ENCODE results near the gene FGF13. TPM values are rescaled to one million over a fixed set of nuclear protein-coding genes. Genes with fewer than 3 reads are reported as not detected.
A peak's percentile ranks its signal among the peaks of the same experiment; 100 is the strongest.

FGF13 gene
- total RNA-seq, 3 donors from 2014 or later (not counting 1 experiment from before 2014, with no cell fraction given) = not detected

DNA sequence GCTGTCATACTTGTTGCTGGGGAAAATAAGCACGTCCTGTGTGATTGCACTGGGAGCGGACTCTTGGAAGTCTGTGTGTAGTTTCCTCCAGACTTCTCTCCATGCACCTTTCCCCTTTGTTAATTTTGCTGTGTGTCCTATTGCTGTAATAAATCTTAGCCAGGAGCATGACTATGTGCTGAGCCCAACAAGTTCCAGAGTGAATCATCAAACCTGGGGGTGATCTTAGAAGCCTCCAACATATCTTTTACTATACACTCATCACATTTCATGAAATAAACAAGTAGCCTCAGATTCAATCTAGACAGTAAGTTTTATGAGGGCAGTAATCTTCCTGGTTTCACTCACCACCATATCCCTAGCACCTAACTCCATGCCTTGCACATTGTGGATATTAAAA, 43.3 kb upstream of the FGF13 start:
- H3K4me3 Mint-ChIP-seq = no peak overlapping the region
- TF ChIP-seq, protein P1, sequence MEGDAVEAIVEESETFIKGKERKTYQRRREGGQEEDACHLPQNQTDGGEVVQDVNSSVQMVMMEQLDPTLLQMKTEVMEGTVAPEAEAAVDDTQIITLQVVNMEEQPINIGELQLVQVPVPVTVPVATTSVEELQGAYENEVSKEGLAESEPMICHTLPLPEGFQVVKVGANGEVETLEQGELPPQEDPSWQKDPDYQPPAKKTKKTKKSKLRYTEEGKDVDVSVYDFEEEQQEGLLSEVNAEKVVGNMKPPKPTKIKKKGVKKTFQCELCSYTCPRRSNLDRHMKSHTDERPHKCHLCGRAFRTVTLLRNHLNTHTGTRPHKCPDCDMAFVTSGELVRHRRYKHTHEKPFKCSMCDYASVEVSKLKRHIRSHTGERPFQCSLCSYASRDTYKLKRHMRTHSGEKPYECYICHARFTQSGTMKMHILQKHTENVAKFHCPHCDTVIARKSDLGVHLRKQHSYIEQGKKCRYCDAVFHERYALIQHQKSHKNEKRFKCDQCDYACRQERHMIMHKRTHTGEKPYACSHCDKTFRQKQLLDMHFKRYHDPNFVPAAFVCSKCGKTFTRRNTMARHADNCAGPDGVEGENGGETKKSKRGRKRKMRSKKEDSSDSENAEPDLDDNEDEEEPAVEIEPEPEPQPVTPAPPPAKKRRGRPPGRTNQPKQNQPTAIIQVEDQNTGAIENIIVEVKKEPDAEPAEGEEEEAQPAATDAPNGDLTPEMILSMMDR (IDR thresholded peaks at IDR 0.05) = no peak
- Histone ChIP-seq H3K36me3 (ENCODE audit: control insufficient read depth, insufficient read depth, low read length) (no peaks in the 10 kb centered on the region), H3K4me1 (ENCODE audit: control insufficient read depth, insufficient read depth, low read length) (no peaks in the 10 kb centered on the region), H3K9me3 (ENCODE audit: control insufficient read depth, insufficient read depth, low read length) (no peaks in the 10 kb centered on the region), H3K27me3 (ENCODE audit: control insufficient read depth, insufficient read depth, low read length) (no peaks in the 10 kb centered on the region), H3K4me3 (ENCODE audit: low read length) (no peak overlapping the region), H3K27ac (ENCODE audit: low read length) (no peak overlapping the region)
- H3K27ac Mint-ChIP-seq = no peak overlapping the region
- DNase-seq (no peak), ATAC-seq (no peak)
- WGBS (ENCODE audit: insufficient coverage) = 83% methylated on average over 1 of the region's 2 CpGs
- H3K27me3 Mint-ChIP-seq (ENCODE audit: low read depth in 2 of 2) = peaks cover 0 to 22% of the 10 kb centered on the region in 2 donors
- H3K4me1 Mint-ChIP-seq = no peaks in the 10 kb centered on the region
- no peaks in the 10 kb centered on the region for H3K9me3 Mint-ChIP-seq
- intact Hi-C loops (cut with micrococcal nuclease) = no loop called here
- H3K36me3 Mint-ChIP-seq = no peaks in the 10 kb centered on the region

DNA sequence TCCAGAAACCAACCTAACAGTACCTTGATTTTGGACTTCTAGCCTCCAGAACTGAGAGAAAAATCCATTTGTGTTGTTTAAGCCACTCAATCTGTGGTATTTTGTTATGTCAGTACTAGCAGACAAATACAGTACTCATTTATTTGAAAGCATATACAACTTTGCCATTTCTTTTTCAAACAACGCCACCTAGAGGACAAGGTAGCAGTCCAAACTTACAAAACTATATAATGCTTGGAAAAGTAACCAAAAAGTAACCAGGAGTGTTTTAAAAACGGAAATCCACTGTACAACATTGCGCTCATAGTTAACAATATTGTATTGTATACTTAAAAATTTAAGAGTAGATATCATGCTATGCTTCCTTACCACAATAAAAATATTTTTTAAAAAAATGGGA, 37.0 kb upstream of the FGF13 start:
- ATAC-seq = no peak
- Histone ChIP-seq H3K36me3 (ENCODE audit: control insufficient read depth, insufficient read depth, low read length) (no peaks in the 10 kb centered on the region), H3K4me1 (ENCODE audit: control insufficient read depth, insufficient read depth, low read length) (no peaks in the 10 kb centered on the region), H3K9me3 (ENCODE audit: control insufficient read depth, insufficient read depth, low read length) (no peaks in the 10 kb centered on the region), H3K4me3 (ENCODE audit: low read length) (no peak overlapping the region), H3K27me3 (ENCODE audit: control insufficient read depth, insufficient read depth, low read length) (no peaks in the 10 kb centered on the region), H3K27ac (ENCODE audit: low read length) (no peak overlapping the region)
- no peaks in the 10 kb centered on the region for H3K9me3 Mint-ChIP-seq
- intact Hi-C loops (cut with micrococcal nuclease) = no loop called here
- peaks cover 0 to 4% of the 10 kb centered on the region in 2 donors for H3K27me3 Mint-ChIP-seq (ENCODE audit: low read depth in 2 of 2)
- H3K4me3 Mint-ChIP-seq = no peak overlapping the region
- WGBS (ENCODE audit: insufficient coverage) = no CpG with 5 or more reads among the region's 3 CpGs
- no peak for DNase-seq
- H3K27ac Mint-ChIP-seq = no peak overlapping the region
- no peaks in the 10 kb centered on the region for H3K4me1 Mint-ChIP-seq
- H3K36me3 Mint-ChIP-seq = no peaks in the 10 kb centered on the region
- TF ChIP-seq, protein P1 (IDR thresholded peaks at IDR 0.05) = no peak

DNA sequence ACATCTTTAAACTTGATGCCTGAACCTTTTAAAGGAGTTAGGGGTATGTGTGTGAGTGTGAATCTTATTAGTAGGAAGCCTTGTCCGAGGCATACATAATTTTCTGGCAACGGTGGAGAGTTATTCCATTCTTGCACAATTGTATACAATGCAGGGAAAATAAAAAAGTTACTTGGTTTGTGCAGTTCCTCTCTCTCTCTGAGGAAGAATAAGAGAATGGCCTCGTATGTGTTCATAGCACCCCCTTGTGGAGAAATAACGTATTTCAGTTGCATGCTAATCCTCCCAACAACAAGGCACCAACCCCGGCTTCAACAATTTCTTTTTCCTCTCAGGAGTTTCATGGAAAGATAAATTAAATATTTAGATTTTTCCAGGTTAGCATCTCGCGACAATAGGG, 33.7 kb upstream of the FGF13 start:
- H3K4me3 Mint-ChIP-seq = no peak overlapping the region
- intact Hi-C loops (cut with micrococcal nuclease) = no loop called here
- Histone ChIP-seq H3K27me3 (ENCODE audit: control insufficient read depth, insufficient read depth, low read length) (no peaks in the 10 kb centered on the region), H3K27ac (ENCODE audit: low read length) (no peak overlapping the region), H3K4me1 (ENCODE audit: control insufficient read depth, insufficient read depth, low read length) (no peaks in the 10 kb centered on the region), H3K36me3 (ENCODE audit: control insufficient read depth, insufficient read depth, low read length) (no peaks in the 10 kb centered on the region), H3K9me3 (ENCODE audit: control insufficient read depth, insufficient read depth, low read length) (no peaks in the 10 kb centered on the region), H3K4me3 (ENCODE audit: low read length) (no peak overlapping the region)
- H3K36me3 Mint-ChIP-seq = no peaks in the 10 kb centered on the region
- TF ChIP-seq, protein P1 (IDR thresholded peaks at IDR 0.05) = peak; percentile 51
- H3K27me3 Mint-ChIP-seq (ENCODE audit: low read depth in 2 of 2) = peaks cover 0 to 11% of the 10 kb centered on the region in 2 donors
- peak in 1 of 2 donors; percentile 42 for DNase-seq
- WGBS (ENCODE audit: insufficient coverage) = 0% methylated on average over 1 of the region's 7 CpGs
- H3K4me1 Mint-ChIP-seq = no peaks in the 10 kb centered on the region
- no peaks in the 10 kb centered on the region for H3K9me3 Mint-ChIP-seq
- H3K27ac Mint-ChIP-seq = no peak overlapping the region
- ATAC-seq = peak in 1 of 3 donors; percentile 76

DNA sequence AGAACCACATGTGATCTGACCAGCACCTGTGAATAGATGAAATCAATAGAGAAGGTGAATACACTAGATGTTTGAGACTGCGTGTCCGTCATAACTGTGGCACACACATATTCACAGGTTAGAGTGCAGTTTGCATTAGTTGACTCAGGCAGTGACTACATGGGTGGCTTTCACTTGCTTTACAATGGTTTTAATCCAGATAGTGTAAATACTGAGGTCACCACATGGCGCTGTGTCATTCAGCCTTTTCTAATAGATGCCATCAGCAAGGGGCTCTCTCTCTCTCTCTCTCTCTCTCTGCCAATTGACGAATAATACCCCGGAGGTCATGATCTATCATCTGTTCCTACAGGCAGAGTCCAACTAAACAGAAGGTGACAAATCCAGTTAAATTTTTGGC, 30.7 kb upstream of the FGF13 start:
- no peaks in the 10 kb centered on the region for H3K4me1 Mint-ChIP-seq
- no peak overlapping the region for H3K27ac ChIP-seq (ENCODE audit: low read length)
- H3K27me3 Mint-ChIP-seq (ENCODE audit: low read depth in 2 of 2) = peaks cover 0 to 24% of the 10 kb centered on the region in 2 donors
- intact Hi-C loops (cut with micrococcal nuclease) = no loop called here
- no peak overlapping the region for H3K4me3 Mint-ChIP-seq
- no peaks in the 10 kb centered on the region for H3K36me3 Mint-ChIP-seq
- no peaks in the 10 kb centered on the region for H3K9me3 ChIP-seq (ENCODE audit: control insufficient read depth, insufficient read depth, low read length)
- no peaks in the 10 kb centered on the region for H3K36me3 ChIP-seq (ENCODE audit: control insufficient read depth, insufficient read depth, low read length)
- no peaks in the 10 kb centered on the region for H3K27me3 ChIP-seq (ENCODE audit: control insufficient read depth, insufficient read depth, low read length)
- no peak overlapping the region for H3K27ac Mint-ChIP-seq
- H3K4me3 ChIP-seq (ENCODE audit: low read length) = no peak overlapping the region
- 92% methylated on average over 5 of the region's 5 CpGs for WGBS (ENCODE audit: insufficient coverage)
- DNase-seq (no peak), ATAC-seq (no peak)
- H3K9me3 Mint-ChIP-seq = no peaks in the 10 kb centered on the region
- H3K4me1 ChIP-seq (ENCODE audit: control insufficient read depth, insufficient read depth, low read length) = no peaks in the 10 kb centered on the region
- TF ChIP-seq, protein P1 (IDR thresholded peaks at IDR 0.05) = no peak

All from natural killer cell (primary cell).